LNCaP clone FGC (cell line): ENCODE results near the gene RBM23.

Experiments
- DNase-seq: peaks from one replicate; pipeline ENCODE4 v3.0.0-alpha.2; 2011; ENCODE audit warnings: low read depth
- H3K4me3 ChIP-seq: 2 replicates; pipeline ENCODE4 v1.5.1; 2011; ENCODE audit warnings: mild to moderate bottlenecking, low read depth, low read length, control low read depth
- CTCF ChIP-seq: IDR thresholded peaks from 2 replicates; pipeline ENCODE4 v1.5.1; 2012; ENCODE audit warnings: mild to moderate bottlenecking; ENCODE audit not compliant: control insufficient read depth, insufficient read depth; ENCODE audit errors: extremely low read depth

The RBM23 gene

GRCh38 chr14:22896356-22896755 lies 22.6 kb downstream of the RBM23 start:
- no peak overlapping the region for H3K4me3 ChIP-seq
- no peak for TF ChIP-seq CTCF
- no peak for DNase-seq

GRCh38 chr14:22895402-22895801 lies 23.5 kb downstream of the RBM23 start:
- H3K4me3 ChIP-seq: no peak overlapping the region
- TF ChIP-seq CTCF: no peak
- DNase-seq: no peak

GRCh38 chr14:22893706-22894105 lies 25.2 kb downstream of the RBM23 start:
- no peak for DNase-seq
- no peak for TF ChIP-seq CTCF
- H3K4me3 ChIP-seq: no peak overlapping the region

GRCh38 chr14:22892488-22892887 lies 26.5 kb downstream of the RBM23 start:
- no peak overlapping the region for H3K4me3 ChIP-seq
- DNase-seq: no peak
- TF ChIP-seq CTCF: no peak

- no peak for DNase-seq
- no peak for TF ChIP-seq CTCF
Measured at GRCh38 chr14:22890416-22890815, 28.5 kb downstream of the RBM23 start.

GRCh38 chr14:22888662-22889061 lies 30.3 kb downstream of the RBM23 start:
- DNase-seq: no peak
- H3K4me3 ChIP-seq: no peak overlapping the region
- no peak for TF ChIP-seq CTCF

More at GRCh38 chr14:22890416-22890815, 28.5 kb downstream of the RBM23 start:
- H3K4me3 ChIP-seq: no peak overlapping the region

GRCh38 chr14:22887990-22888378 lies 31.0 kb downstream of the RBM23 start:
- H3K4me3 ChIP-seq: peak overlapping the region; percentile 79
- DNase-seq: no peak
- no peak for TF ChIP-seq CTCF
